SU-DHL-6 (cell line): ENCODE data around the gene ACSL6.

Source experiments
- H2AFZ ChIP-seq: fragments of 200-600 bp; sonication (generic); 2 replicates; pipeline ENCODE4 v1.6.1; 2014; ENCODE audit warnings: low read depth, mild to moderate bottlenecking, moderate library complexity, mixed read lengths, antibody characterized with exemption, low read length; ENCODE audit not compliant: severe bottlenecking
- H3F3A ChIP-seq: fragments of 200-600 bp; shearing (Covaris generic); 2 replicates; pipeline ENCODE4 v1.6.0; 2016; ENCODE audit warnings: antibody characterized with exemption, mild to moderate bottlenecking; ENCODE audit not compliant: insufficient read depth
- H3K27ac ChIP-seq: fragments of 200-600 bp; sonication (generic); 2 replicates; pipeline ENCODE4 v1.5.1; 2016; ENCODE audit warnings: low read depth, mild to moderate bottlenecking, low read length, moderate library complexity, mixed read lengths
- H3K27me3 ChIP-seq: fragments of 200-600 bp; sonication (generic), shearing (Covaris generic); 2 replicates; pipeline ENCODE4 v1.6.0; 2014; ENCODE audit warnings: mild to moderate bottlenecking, low read length
- H3K36me3 ChIP-seq: fragments of 200-600 bp; sonication (generic); 2 replicates; pipeline ENCODE4 v1.6.1; 2014; ENCODE audit warnings: mild to moderate bottlenecking, low read length, mixed read lengths
- H3K4me2 ChIP-seq: fragments of 300-600, 200-600 bp; shearing (Covaris generic), sonication (generic); 2 replicates; pipeline ENCODE4 v1.6.0; 2014; ENCODE audit warnings: low read length, low read depth, mild to moderate bottlenecking; ENCODE audit not compliant: poor library complexity, severe bottlenecking
- H3K4me3 ChIP-seq: fragments of 200-600 bp; sonication (generic); 2 replicates; pipeline ENCODE4 v1.5.1; 2014; ENCODE audit warnings: antibody characterized with exemption, low read length, mild to moderate bottlenecking, mixed read lengths; ENCODE audit not compliant: insufficient read depth, poor library complexity, severe bottlenecking
- H3K79me2 ChIP-seq: fragments of 200-600 bp; sonication (generic); 2 replicates; pipeline ENCODE4 v1.6.1; 2014; ENCODE audit warnings: mild to moderate bottlenecking, low read length, moderate library complexity; ENCODE audit not compliant: insufficient read depth
- H3K9ac ChIP-seq: fragments of 200-600 bp; sonication (generic); 2 replicates; pipeline ENCODE4 v1.7.0; 2014; ENCODE audit warnings: mild to moderate bottlenecking, low read length
- H3K9me2 ChIP-seq: fragments of 200-600 bp; sonication (generic); replicated peaks from 2 replicates; pipeline ENCODE4 v1.6.1; 2014; ENCODE audit warnings: low read length; ENCODE audit not compliant: insufficient read depth
- H3K9me3 ChIP-seq: fragments of 200-600 bp; sonication (generic); 2 replicates; pipeline ENCODE4 v1.6.1; 2014; ENCODE audit warnings: low read length, mixed read lengths; ENCODE audit not compliant: insufficient read depth
- H4K20me1 ChIP-seq: fragments of 200-600 bp; sonication (generic); 2 replicates; pipeline ENCODE4 v1.6.1; 2014; ENCODE audit warnings: low read depth, mild to moderate bottlenecking, antibody characterized with exemption, low read length, moderate library complexity, mixed read lengths
- CTCF ChIP-seq: fragments of 200-600 bp; sonication (generic); IDR thresholded peaks from one replicate; pipeline ENCODE4 v1.5.1; 2017; ENCODE audit warnings: antibody characterized with exemption, mild to moderate bottlenecking, low read length, moderate library complexity; ENCODE audit not compliant: insufficient read depth, poor library complexity, severe bottlenecking
- EZH2phosphoT487 ChIP-seq: fragments of 200-600 bp; sonication (generic), shearing (Covaris generic); conservative IDR thresholded peaks from 2 replicates; pipeline ENCODE4 v1.6.1; 2018; ENCODE audit warnings: mild to moderate bottlenecking, antibody characterized with exemption, low read length, moderate library complexity, mixed read lengths

Gene ACSL6

GRCh38 chr5:132049559-132049958 lies 38.1 kb upstream of the ACSL6 start:
- Histone ChIP-seq H3K4me3 (no peak overlapping the region), H3K9ac (no peak overlapping the region), H4K20me1 (no peaks in the 10 kb centered on the region), H3K9me2 (no peaks in the 10 kb centered on the region), H2AFZ (no peak overlapping the region), H3K27me3 (no peaks in the 10 kb centered on the region), H3K27ac (no peak overlapping the region), H3F3A (no peaks in the 10 kb centered on the region), H3K4me2 (no peak overlapping the region), H3K36me3 (no peaks in the 10 kb centered on the region), H3K9me3 (no peaks in the 10 kb centered on the region), H3K79me2 (no peaks in the 10 kb centered on the region)
- no peak for TF ChIP-seq EZH2phosphoT487
- no peak for TF ChIP-seq CTCF

DNA sequence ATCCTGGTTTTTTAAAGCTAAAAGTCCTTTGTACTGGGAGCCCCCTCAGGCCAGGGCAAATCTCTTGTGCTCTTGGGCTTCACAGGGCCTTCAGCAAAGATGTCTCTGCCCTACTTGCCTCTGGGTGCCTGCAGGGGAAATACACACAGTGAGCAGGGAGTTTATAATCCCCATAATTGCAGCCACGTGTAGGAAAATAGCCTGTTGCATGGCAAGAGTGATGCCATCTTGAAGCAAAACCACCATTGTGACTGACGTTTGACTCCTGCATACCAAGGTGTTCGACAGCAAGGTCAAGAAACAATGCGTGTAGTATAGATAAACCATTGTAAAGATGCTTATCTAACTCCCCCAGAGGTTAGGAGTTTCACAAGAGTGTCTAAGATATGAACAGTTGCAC lies 37.6 kb upstream of the ACSL6 start:
- H3K27me3 ChIP-seq = no peaks in the 10 kb centered on the region
- H3K4me3 ChIP-seq = no peak overlapping the region
- no peaks in the 10 kb centered on the region for H4K20me1 ChIP-seq
- no peak overlapping the region for H2AFZ ChIP-seq
- H3F3A ChIP-seq = no peaks in the 10 kb centered on the region
- H3K79me2 ChIP-seq = no peaks in the 10 kb centered on the region
- no peaks in the 10 kb centered on the region for H3K36me3 ChIP-seq
- H3K9me3 ChIP-seq = no peaks in the 10 kb centered on the region
- TF ChIP-seq CTCF = no peak
- no peak for TF ChIP-seq EZH2phosphoT487
- H3K9me2 ChIP-seq = no peaks in the 10 kb centered on the region
- no peak overlapping the region for H3K9ac ChIP-seq
- H3K27ac ChIP-seq = no peak overlapping the region
- H3K4me2 ChIP-seq = no peak overlapping the region

- Histone ChIP-seq H3K9me2 (no peaks in the 10 kb centered on the region), H3K9me3 (no peaks in the 10 kb centered on the region), H3K9ac (no peak overlapping the region), H3K4me2 (no peak overlapping the region), H4K20me1 (no peaks in the 10 kb centered on the region), H3K36me3 (no peaks in the 10 kb centered on the region), H3K4me3 (no peak overlapping the region), H3F3A (no peaks in the 10 kb centered on the region), H3K79me2 (no peaks in the 10 kb centered on the region), H3K27ac (no peak overlapping the region), H2AFZ (no peak overlapping the region), H3K27me3 (no peaks in the 10 kb centered on the region)
- TF ChIP-seq EZH2phosphoT487 (no peak), CTCF (no peak)
Measured at GRCh38 chr5:132046880-132047299, 35.4 kb upstream of the ACSL6 start.

GRCh38 chr5:132044207-132044606 lies 32.7 kb upstream of the ACSL6 start:
- TF ChIP-seq EZH2phosphoT487 = no peak
- no peaks in the 10 kb centered on the region for H3K27me3 ChIP-seq
- H3K36me3 ChIP-seq = no peaks in the 10 kb centered on the region
- no peaks in the 10 kb centered on the region for H3K9me3 ChIP-seq
- H4K20me1 ChIP-seq = no peaks in the 10 kb centered on the region
- H3K9ac ChIP-seq = no peak overlapping the region
- no peak overlapping the region for H3K4me2 ChIP-seq
- no peaks in the 10 kb centered on the region for H3F3A ChIP-seq
- H3K9me2 ChIP-seq = no peaks in the 10 kb centered on the region
- H2AFZ ChIP-seq = no peak overlapping the region
- no peaks in the 10 kb centered on the region for H3K79me2 ChIP-seq
- H3K27ac ChIP-seq = no peak overlapping the region
- no peak overlapping the region for H3K4me3 ChIP-seq
